Left renal cortex interstitium (tissue), 4 donors: ENCODE data around the gene PRKCH. TPM values are rescaled to one million over a fixed set of nuclear protein-coding genes. Genes with fewer than 3 reads are reported as not detected.
"Not testable (repeated sequence)": the region's sequence is repeated elsewhere in the genome, so short reads cannot be mapped to it uniquely, and the experiment has no call there.

Experiments
- DNase-seq, 4 donors: peaks; one replicate each; pipeline ENCODE4 v3.0.0-alpha.2; 2013; ENCODE audit warnings: low read depth in 4 of 4, low spot score in 2 of 4, missing footprints in 1 of 4
- polyA plus RNA-seq, 4 donors: library from polyadenylated mRNA; unstranded; fragments of 120-200 nt; gene quantifications; one replicate each; pipeline ENCODE4 v1.2.1, GENCODE V29; 2013; ENCODE audit not compliant: insufficient read length in 4 of 4

PRKCH gene
- polyA plus RNA-seq, 4 donors, result 14.3 to 20.1 (median 16.6) TPM

DNA sequence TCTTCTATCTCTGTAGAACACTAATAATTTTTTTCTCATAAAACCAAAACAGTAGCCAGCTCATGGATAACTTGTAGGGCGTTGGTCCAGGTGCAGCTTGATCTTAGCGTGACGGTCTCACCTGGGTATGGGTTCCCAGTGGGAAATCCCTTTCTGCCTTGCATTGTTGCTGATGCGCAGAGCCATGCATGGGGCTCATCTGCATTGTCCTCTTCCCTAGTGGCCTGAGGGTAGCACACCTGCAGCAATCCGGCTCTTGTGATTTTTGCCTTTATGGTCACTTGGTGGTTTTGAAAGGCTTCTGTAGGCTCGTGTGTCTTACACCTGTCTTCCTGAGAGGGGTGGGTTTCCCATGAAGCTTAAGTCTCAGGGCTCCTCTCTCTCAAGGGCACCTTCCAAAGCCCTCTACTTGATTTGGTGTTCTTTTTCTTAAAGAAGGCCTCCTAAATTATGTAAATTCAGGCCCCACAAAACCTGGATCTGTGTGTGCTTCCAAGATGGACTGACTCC, 130.6 kb downstream of the PRKCH start:
- DNase-seq, result no peak

DNA sequence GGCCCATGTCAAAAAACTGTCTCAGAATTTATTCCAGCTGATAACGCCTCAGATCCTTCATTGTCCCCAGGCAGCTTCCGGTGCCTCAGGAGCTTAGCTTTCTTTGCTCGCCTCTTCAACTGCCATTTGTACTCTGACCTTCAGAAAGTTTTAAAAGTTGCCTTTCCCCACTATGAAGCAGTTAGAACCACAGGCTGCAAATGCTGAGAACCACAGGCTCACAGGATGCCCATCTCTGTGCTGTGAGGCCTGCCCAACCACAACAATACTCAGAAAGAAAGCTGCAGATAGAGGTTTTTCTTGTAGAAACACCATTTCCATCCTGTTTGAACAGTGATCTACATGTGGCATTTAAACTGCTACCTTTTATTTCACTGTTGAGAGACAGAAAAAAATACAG, 131.1 kb downstream of the PRKCH start:
- no peak for DNase-seq

DNA sequence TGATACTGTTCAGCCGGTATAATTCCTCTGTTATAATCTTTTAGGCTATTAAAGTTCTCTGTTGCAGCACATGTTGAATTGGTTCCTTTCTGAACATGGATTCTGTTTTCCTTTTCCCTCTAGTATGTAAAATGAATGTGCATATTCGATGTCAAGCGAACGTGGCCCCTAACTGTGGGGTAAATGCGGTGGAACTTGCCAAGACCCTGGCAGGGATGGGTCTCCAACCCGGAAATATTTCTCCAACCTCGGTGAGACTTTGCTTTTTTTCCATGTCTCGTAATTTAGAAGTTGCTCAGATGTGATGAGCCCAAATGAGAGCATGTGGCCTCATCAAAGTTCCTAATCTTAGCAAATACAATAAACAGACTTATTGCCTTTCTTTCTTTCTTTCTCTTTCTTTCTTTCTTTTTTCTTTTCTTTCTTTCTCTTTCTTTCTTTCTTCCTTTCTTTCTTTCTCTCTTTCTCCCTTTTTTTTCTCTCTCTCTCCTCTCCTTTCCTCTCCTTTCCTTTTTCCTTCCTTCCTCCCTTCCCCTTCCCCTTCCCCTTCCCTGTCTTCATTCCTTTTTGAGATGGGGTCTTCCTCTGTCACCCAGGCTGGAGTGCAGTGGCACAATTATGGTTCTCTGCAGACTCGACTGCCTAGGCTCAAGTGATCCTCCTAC, 131.9 kb downstream of the PRKCH start:
- DNase-seq, result no peak

DNA sequence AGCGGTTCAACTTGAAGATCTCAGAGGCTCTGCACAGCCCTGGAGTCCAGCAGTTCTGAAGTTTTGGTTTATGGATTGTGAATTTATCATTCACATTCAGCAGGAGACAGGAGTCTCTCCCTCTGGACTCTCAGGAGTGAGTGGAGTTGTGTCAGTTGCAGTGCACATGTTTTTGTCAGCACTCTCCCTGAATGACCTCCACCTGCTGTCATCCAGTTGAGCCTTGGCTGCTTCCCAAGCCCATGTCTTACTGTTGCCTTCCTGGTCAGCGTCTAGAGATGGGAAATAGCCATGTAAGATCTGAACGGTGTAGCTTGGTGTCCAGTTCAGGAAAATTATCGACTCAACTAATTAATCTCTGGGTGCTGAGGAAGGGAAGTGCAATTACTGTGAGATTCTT, 133.2 kb downstream of the PRKCH start:
- no peak for DNase-seq

- no peak for DNase-seq
Observed at GRCh38 chr14:61455351-61455750, 134.0 kb downstream of the PRKCH start.

DNA sequence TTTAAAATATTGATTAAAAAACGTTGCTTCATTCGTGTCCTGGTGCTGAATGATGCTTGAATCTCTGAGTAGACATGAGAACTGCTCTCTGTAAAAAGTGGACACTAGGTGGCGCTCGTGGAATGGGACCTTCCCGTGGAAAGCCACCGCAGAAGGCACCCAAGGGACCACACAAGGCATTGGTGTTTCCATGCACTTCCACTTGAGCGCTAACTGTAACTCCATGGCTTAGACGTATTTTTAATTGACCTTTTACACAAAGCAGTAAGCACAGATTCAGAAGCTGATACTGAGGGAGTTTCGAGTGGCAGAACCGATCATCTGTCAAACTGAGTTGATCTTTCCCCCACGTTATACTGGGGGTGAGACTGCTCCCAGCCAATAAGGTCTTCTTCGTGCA, 135.3 kb downstream of the PRKCH start:
- no peak for DNase-seq

- no peak for DNase-seq
Observed at GRCh38 chr14:61458766-61459165, 137.4 kb downstream of the PRKCH start.

GRCh38 chr14:61459229-61459628, 137.8 kb downstream of the PRKCH start:
- no peak for DNase-seq

GRCh38 chr14:61460063-61460462, 138.7 kb downstream of the PRKCH start:
- no peak for DNase-seq

DNA sequence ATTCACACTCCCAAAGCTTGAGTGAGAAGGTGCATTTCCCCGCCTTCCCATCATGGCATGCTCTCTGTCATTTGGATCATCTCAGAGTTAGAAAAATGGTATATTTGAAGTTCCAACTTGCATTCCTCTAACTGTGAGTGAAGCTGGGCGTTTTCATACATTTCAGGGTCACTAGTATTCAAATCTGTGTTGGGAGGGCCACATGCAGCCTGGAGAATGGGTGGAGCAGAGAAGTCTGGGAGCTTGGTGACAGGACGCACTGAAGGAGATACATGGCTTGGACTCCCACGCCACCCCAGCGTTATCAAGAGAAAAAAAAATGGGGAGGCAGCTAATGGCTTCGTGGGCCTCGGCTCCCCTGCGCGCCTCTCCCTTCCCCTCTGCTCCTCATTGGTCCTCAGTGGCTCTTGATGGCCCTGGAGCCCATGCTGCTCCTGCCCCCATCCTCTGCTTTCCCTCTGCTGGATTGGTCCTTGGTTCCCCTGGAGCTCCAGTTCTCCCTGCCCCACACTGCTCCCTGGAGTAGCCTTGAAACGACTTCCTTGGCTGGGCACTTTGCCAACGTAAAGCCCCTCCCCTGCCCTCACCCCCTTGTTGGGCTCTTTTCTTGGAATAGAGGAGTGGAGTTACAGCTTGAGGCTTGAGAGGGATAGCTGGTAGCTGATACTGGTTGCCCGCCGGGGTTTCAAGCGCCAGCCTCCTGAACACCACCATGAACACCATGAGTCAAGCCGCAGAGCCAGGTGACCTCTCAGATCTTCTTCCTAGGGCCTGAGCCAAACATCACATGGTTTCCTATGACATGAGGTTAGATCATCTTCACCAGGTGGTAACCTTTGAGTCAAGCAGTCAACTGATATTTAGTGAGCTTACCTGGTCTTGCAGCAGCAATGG, 139.6 kb downstream of the PRKCH start:
- no peak for DNase-seq

DNA sequence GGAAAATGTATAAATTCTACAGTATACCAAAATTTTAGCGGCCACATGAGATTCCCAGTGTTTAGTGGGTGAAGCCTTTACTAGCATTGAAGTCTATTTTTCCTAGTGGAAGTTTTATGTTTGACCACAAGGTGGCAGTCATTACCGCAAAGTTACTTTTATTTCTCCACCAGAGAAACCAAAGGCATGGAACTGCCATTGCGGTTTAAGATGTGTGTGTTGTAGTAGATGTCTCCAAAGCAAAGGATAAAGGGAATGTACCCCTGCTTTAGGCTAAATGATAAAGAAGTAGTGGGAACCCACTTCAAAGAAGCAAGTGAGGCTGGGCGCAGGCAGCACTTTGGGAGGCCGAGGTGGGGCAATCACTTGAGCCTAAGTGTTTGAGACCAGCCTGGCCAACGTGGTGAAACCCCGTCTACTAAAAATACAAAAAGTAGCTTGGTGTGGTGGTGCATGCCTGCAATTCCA, 140.5 kb downstream of the PRKCH start:
- peak in 1 of 4 donors; percentile 68 for DNase-seq

- DNase-seq, result no peak
Observed at GRCh38 chr14:61462566-61463193, 141.3 kb downstream of the PRKCH start.

DNA sequence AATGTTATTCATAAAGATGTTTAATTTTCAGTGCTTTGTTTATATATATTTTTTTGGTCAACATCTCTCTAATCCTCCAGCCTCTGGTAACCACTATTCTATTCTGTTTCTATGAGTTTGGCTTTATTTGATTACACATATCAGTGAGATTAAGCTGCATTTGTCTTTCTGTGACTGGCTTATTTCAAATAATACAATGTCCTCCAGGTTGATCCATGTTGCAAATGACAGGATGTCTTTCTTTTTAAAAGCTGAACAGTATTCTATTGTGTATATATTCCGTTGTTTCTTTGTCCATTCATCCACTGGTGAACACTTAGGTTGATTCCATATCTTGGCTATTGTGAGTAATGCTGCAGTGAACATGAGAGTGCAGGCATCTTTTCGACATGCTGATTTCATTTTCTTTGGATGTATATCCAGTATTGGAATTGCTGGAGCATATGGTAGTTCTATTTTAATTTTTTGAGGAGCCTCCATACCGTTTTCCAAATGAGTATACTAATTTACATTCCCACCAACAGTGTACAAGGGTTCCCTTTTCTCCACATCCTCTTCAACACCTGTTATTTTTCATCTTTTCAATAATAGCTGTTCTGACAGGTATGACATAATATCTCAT, 142.4 kb downstream of the PRKCH start:
- DNase-seq, result no peak

- DNase-seq, result not testable (repeated sequence)
Observed at GRCh38 chr14:61464539-61465320, 143.4 kb downstream of the PRKCH start.

DNA sequence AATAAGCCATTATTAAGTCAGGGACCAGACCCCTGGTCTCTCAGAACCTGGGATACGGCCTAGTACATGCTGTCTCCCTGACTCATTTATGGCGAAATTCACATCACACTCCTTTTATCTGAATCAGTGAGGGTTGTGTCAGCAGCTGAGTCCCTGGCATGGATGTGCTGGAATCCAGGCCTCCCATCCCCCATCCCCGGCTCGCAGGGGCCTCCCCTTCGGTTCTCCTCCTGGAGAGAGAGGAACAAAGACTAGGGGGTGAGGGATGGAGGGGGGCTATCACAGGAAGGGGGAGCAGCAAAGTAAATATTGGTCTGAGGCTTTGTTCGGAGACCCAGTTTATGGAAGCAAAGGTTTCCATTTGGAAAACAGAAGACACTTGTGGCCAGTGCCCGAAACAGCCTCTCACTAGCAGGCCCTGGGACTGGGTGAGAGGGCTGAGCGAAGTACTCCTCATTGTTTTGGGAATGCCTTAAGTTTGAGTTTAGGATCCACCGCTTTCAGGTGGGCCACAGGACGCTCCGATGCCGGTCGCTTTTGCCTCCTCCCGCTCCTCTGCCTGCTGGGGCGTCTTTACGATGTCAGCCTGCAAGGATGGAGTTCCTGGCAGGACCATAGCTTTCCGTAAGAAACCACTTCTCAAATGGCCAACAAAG, 145.0 kb downstream of the PRKCH start:
- no peak for DNase-seq

- no peak for DNase-seq
Observed at GRCh38 chr14:61466905-61467280, 145.5 kb downstream of the PRKCH start.

DNA sequence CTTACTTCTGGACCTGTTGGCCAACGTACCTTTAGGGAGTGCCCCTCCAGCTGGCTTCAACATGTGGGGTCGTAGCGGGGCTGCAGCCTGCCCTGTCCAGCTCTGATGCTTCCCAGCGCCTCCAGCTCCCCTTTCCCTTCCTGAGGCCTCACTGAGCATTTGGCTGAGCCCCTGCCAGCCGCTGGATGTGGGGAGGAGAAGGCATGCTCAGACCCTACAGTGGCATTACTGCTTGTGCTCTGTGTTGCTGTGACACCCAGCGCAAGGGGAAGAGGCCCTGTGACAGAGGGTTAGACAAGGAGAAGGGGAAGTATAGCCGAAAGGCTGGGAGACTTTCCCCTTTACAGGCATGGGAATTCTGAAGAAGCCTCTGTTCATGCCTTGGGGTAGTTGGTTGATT, 145.9 kb downstream of the PRKCH start:
- DNase-seq, result no peak

GRCh38 chr14:61468063-61468825, 146.9 kb downstream of the PRKCH start:
- no peak for DNase-seq

GRCh38 chr14:61469781-61470180, 148.4 kb downstream of the PRKCH start:
- no peak for DNase-seq
